ENCODE results near the gene ALG6. TPM values are rescaled to one million over a fixed set of nuclear protein-coding genes. Genes with fewer than 3 reads are reported as not detected.
"Not testable (repeated sequence)": the region's sequence is repeated elsewhere in the genome, so short reads cannot be mapped to it uniquely, and the experiment has no call there.

ALG6 gene
- total RNA-seq, 1 donor from 2014 or later, result 25.5 TPM

GRCh38 chr1:63343922-63344321, 23.5 kb upstream of the ALG6 start:
- Mint-ChIP-seq H3K27me3 (ENCODE audit: low read depth) (peaks cover 15% of the 10 kb centered on the region), H3K9me3 (no peaks in the 10 kb centered on the region), H3K4me1 (ENCODE audit: low read depth) (no peaks in the 10 kb centered on the region), H3K4me3 (ENCODE audit: low read depth) (no peak overlapping the region), H3K36me3 (ENCODE audit: low read depth) (no peaks in the 10 kb centered on the region), H3K27ac (no peak overlapping the region)
- no peak for DNase-seq (ENCODE audit: low spot score)
- intact Hi-C loops (cut with micrococcal nuclease), result no loop called here

GRCh38 chr1:63350320-63350719, 17.1 kb upstream of the ALG6 start:
- no peaks in the 10 kb centered on the region for H3K9me3 Mint-ChIP-seq
- peaks cover 29% of the 10 kb centered on the region for H3K27me3 Mint-ChIP-seq (ENCODE audit: low read depth)
- intact Hi-C loops (cut with micrococcal nuclease), result no loop called here
- no peak overlapping the region for H3K4me3 Mint-ChIP-seq (ENCODE audit: low read depth)
- H3K36me3 Mint-ChIP-seq (ENCODE audit: low read depth), result no peaks in the 10 kb centered on the region
- no peak overlapping the region for H3K27ac Mint-ChIP-seq
- no peaks in the 10 kb centered on the region for H3K4me1 Mint-ChIP-seq (ENCODE audit: low read depth)
- DNase-seq (ENCODE audit: low spot score), result no peak

GRCh38 chr1:63352736-63353135, 14.7 kb upstream of the ALG6 start:
- no peak for DNase-seq (ENCODE audit: low spot score)
- H3K36me3 Mint-ChIP-seq (ENCODE audit: low read depth), result no peaks in the 10 kb centered on the region
- H3K4me3 Mint-ChIP-seq (ENCODE audit: low read depth), result no peak overlapping the region
- no peak overlapping the region for H3K27ac Mint-ChIP-seq
- H3K4me1 Mint-ChIP-seq (ENCODE audit: low read depth), result no peaks in the 10 kb centered on the region
- intact Hi-C loops (cut with micrococcal nuclease), result no loop called here
- H3K27me3 Mint-ChIP-seq (ENCODE audit: low read depth), result peaks cover 27% of the 10 kb centered on the region
- H3K9me3 Mint-ChIP-seq, result no peaks in the 10 kb centered on the region

GRCh38 chr1:63356234-63356633, 11.2 kb upstream of the ALG6 start:
- H3K4me1 Mint-ChIP-seq (ENCODE audit: low read depth); H3K4me3 Mint-ChIP-seq (ENCODE audit: low read depth); intact Hi-C loops (cut with micrococcal nuclease); H3K27ac Mint-ChIP-seq; H3K36me3 Mint-ChIP-seq (ENCODE audit: low read depth); DNase-seq (ENCODE audit: low spot score); H3K9me3 Mint-ChIP-seq: not testable (repeated sequence)
- H3K27me3 Mint-ChIP-seq (ENCODE audit: low read depth), result peaks cover 29% of the 10 kb centered on the region

GRCh38 chr1:63359561-63359960, 7.9 kb upstream of the ALG6 start:
- intact Hi-C loops (cut with micrococcal nuclease), result no loop called here
- Mint-ChIP-seq H3K9me3 (no peaks in the 10 kb centered on the region), H3K27ac (no peak overlapping the region), H3K27me3 (ENCODE audit: low read depth) (peaks cover 24% of the 10 kb centered on the region), H3K4me1 (ENCODE audit: low read depth) (no peaks in the 10 kb centered on the region), H3K4me3 (ENCODE audit: low read depth) (no peak overlapping the region), H3K36me3 (ENCODE audit: low read depth) (no peaks in the 10 kb centered on the region)
- DNase-seq (ENCODE audit: low spot score), result no peak

- no peaks in the 10 kb centered on the region for H3K36me3 Mint-ChIP-seq (ENCODE audit: low read depth)
- H3K27me3 Mint-ChIP-seq (ENCODE audit: low read depth), result peaks cover 29% of the 10 kb centered on the region
- peaks cover 6% of the 10 kb centered on the region for H3K4me1 Mint-ChIP-seq (ENCODE audit: low read depth)
- DNase-seq (ENCODE audit: low spot score), result no peak
- no peak overlapping the region for H3K4me3 Mint-ChIP-seq (ENCODE audit: low read depth)
- intact Hi-C loops (cut with micrococcal nuclease), result loop anchor here (10.0 kb wide), 1 partner anchor 927 kb away; the partner anchor contains the start of gene USP1
- H3K27ac Mint-ChIP-seq, result no peak overlapping the region
- H3K9me3 Mint-ChIP-seq, result no peaks in the 10 kb centered on the region
Measured at GRCh38 chr1:63362073-63362472, 5.4 kb upstream of the ALG6 start.

- Mint-ChIP-seq H3K9me3 (no peaks in the 10 kb centered on the region), H3K36me3 (ENCODE audit: low read depth) (no peaks in the 10 kb centered on the region), H3K4me3 (ENCODE audit: low read depth) (no peak overlapping the region), H3K27me3 (ENCODE audit: low read depth) (peaks cover 29% of the 10 kb centered on the region), H3K27ac (no peak overlapping the region), H3K4me1 (ENCODE audit: low read depth) (peaks cover 7% of the 10 kb centered on the region)
- intact Hi-C loops (cut with micrococcal nuclease), result loop anchor here (10.0 kb wide), 1 partner anchor 928 kb away; the partner anchor contains the start of gene USP1
- no peak for DNase-seq (ENCODE audit: low spot score)
Measured at GRCh38 chr1:63362578-63362977, 4.8 kb upstream of the ALG6 start.

- no peak for DNase-seq (ENCODE audit: low spot score)
- Mint-ChIP-seq H3K27ac (no peak overlapping the region), H3K9me3 (no peaks in the 10 kb centered on the region), H3K27me3 (ENCODE audit: low read depth) (peaks cover 29% of the 10 kb centered on the region), H3K4me1 (ENCODE audit: low read depth) (peaks cover 7% of the 10 kb centered on the region), H3K36me3 (ENCODE audit: low read depth) (no peaks in the 10 kb centered on the region), H3K4me3 (ENCODE audit: low read depth) (no peak overlapping the region)
- intact Hi-C loops (cut with micrococcal nuclease), result loop anchor here (10.0 kb wide), 1 partner anchor 928 kb away; the partner anchor contains the start of gene USP1
Measured at GRCh38 chr1:63363014-63363413, 4.4 kb upstream of the ALG6 start.

- H3K36me3 Mint-ChIP-seq (ENCODE audit: low read depth), result peaks cover 13% of the 10 kb centered on the region
- H3K27ac Mint-ChIP-seq, result peak overlapping the region; percentile 39
- H3K4me3 Mint-ChIP-seq (ENCODE audit: low read depth), result peak overlapping the region; percentile 73
- H3K4me1 Mint-ChIP-seq (ENCODE audit: low read depth), result peaks cover 17% of the 10 kb centered on the region
- H3K9me3 Mint-ChIP-seq, result no peaks in the 10 kb centered on the region
- no peak for DNase-seq (ENCODE audit: low spot score)
- peaks cover 15% of the 10 kb centered on the region for H3K27me3 Mint-ChIP-seq (ENCODE audit: low read depth)
- intact Hi-C loops (cut with micrococcal nuclease), result loop anchor here (1.0 to 10.0 kb wide), 3 partner anchors 156 to 932 kb away; partner anchors contain the start of genes EFCAB7, ITGB3BP and USP1
Measured at GRCh38 chr1:63366908-63367214, 566 bp upstream of the ALG6 start.

- H3K4me3 Mint-ChIP-seq (ENCODE audit: low read depth), result peak overlapping the region; percentile 96
- H3K27me3 Mint-ChIP-seq (ENCODE audit: low read depth), result peaks cover 7% of the 10 kb centered on the region
- intact Hi-C loops (cut with micrococcal nuclease), result loop anchor here (10.0 kb wide), 1 partner anchor 933 kb away; the partner anchor contains the start of gene USP1
- peaks cover 19% of the 10 kb centered on the region for H3K36me3 Mint-ChIP-seq (ENCODE audit: low read depth)
- H3K27ac Mint-ChIP-seq, result peak overlapping the region; percentile 84
- no peaks in the 10 kb centered on the region for H3K9me3 Mint-ChIP-seq
- H3K4me1 Mint-ChIP-seq (ENCODE audit: low read depth), result peaks cover 19% of the 10 kb centered on the region
- DNase-seq (ENCODE audit: low spot score), result no peak
Measured at GRCh38 chr1:63368131-63368530, 704 bp downstream of the ALG6 start.

GRCh38 chr1:63379583-63379982, 12.2 kb downstream of the ALG6 start:
- intact Hi-C loops (cut with micrococcal nuclease), result no loop called here
- Mint-ChIP-seq H3K36me3 (ENCODE audit: low read depth) (peaks cover 47% of the 10 kb centered on the region), H3K9me3 (no peaks in the 10 kb centered on the region), H3K4me3 (ENCODE audit: low read depth) (no peak overlapping the region), H3K27ac (no peak overlapping the region), H3K27me3 (ENCODE audit: low read depth) (no peaks in the 10 kb centered on the region), H3K4me1 (ENCODE audit: low read depth) (peaks cover 10% of the 10 kb centered on the region)
- no peak for DNase-seq (ENCODE audit: low spot score)

GRCh38 chr1:63381741-63382140, 14.3 kb downstream of the ALG6 start:
- no peak overlapping the region for H3K27ac Mint-ChIP-seq
- H3K4me3 Mint-ChIP-seq (ENCODE audit: low read depth), result no peak overlapping the region
- H3K27me3 Mint-ChIP-seq (ENCODE audit: low read depth), result no peaks in the 10 kb centered on the region
- H3K9me3 Mint-ChIP-seq, result no peaks in the 10 kb centered on the region
- H3K36me3 Mint-ChIP-seq (ENCODE audit: low read depth), result peaks cover 46% of the 10 kb centered on the region
- intact Hi-C loops (cut with micrococcal nuclease), result no loop called here
- peaks cover 21% of the 10 kb centered on the region for H3K4me1 Mint-ChIP-seq (ENCODE audit: low read depth)
- DNase-seq (ENCODE audit: low spot score), result no peak

- peaks cover 3% of the 10 kb centered on the region for H3K4me1 Mint-ChIP-seq (ENCODE audit: low read depth)
- H3K9me3 Mint-ChIP-seq, result no peaks in the 10 kb centered on the region
- H3K27me3 Mint-ChIP-seq (ENCODE audit: low read depth), result no peaks in the 10 kb centered on the region
- DNase-seq (ENCODE audit: low spot score), result no peak
- peaks cover 42% of the 10 kb centered on the region for H3K36me3 Mint-ChIP-seq (ENCODE audit: low read depth)
- intact Hi-C loops (cut with micrococcal nuclease), result no loop called here
- no peak overlapping the region for H3K27ac Mint-ChIP-seq
- H3K4me3 Mint-ChIP-seq (ENCODE audit: low read depth), result no peak overlapping the region
Measured at GRCh38 chr1:63401945-63402344, 34.5 kb downstream of the ALG6 start.

GRCh38 chr1:63403386-63403785, 36.0 kb downstream of the ALG6 start:
- Mint-ChIP-seq H3K4me3 (ENCODE audit: low read depth) (no peak overlapping the region), H3K27ac (no peak overlapping the region), H3K27me3 (ENCODE audit: low read depth) (no peaks in the 10 kb centered on the region), H3K4me1 (ENCODE audit: low read depth) (peaks cover 3% of the 10 kb centered on the region), H3K9me3 (no peaks in the 10 kb centered on the region), H3K36me3 (ENCODE audit: low read depth) (peaks cover 49% of the 10 kb centered on the region)
- DNase-seq (ENCODE audit: low spot score), result no peak
- intact Hi-C loops (cut with micrococcal nuclease), result no loop called here

All from activated T-helper 2 cell treated with anti-CD3 and anti-CD28 coated beads, Interferon-gamma antibody, Interleukin-2, Interleukin-4, amounts not matched to agents 10 μg/mL and 5 μg/mL and 100 μg/mL, durations not matched to agents 14 hours and 24 hours and 36 hours (primary cell).